Mesothelial cell of epicardium (in vitro differentiated cells): Measurements from ENCODE around the gene TARBP2. TPM values are rescaled to one million over a fixed set of nuclear protein-coding genes. Genes with fewer than 3 reads are reported as not detected.

ENCODE experiments used
- DNase-seq, 2 experiments: peaks; one replicate each; pipeline ENCODE4 v3.0.0; 2021; ENCODE audit warnings: low spot score in 2 of 2; ENCODE audit not compliant: unreplicated experiment in 2 of 2
- H3K27ac Mint-ChIP-seq: 2 replicates; pipeline ENCODE4 v1.8.0; 2021; ENCODE audit warnings: mixed read lengths
- H3K27me3 Mint-ChIP-seq: 2 replicates; pipeline ENCODE4 v1.8.0; 2021; ENCODE audit warnings: low read depth, mixed read lengths
- H3K36me3 Mint-ChIP-seq: 2 replicates; pipeline ENCODE4 v1.8.0; 2021; ENCODE audit warnings: mixed read lengths
- H3K4me1 Mint-ChIP-seq: 2 replicates; pipeline ENCODE4 v1.8.0; 2021; ENCODE audit warnings: mixed read lengths
- H3K4me3 Mint-ChIP-seq: 2 replicates; pipeline ENCODE4 v1.8.0; 2021; ENCODE audit warnings: mild to moderate bottlenecking, moderate library complexity, mixed read lengths
- H3K9me3 Mint-ChIP-seq: 2 replicates; pipeline ENCODE4 v1.8.0; 2021; ENCODE audit warnings: mixed read lengths
- total RNA-seq: library from RNA; stranded (reverse); gene quantifications from 3 replicates; pipeline ENCODE4 v1.2.1, GENCODE V29; 2021
- TF ChIP-seq, protein P1 (sequence below): fragments of 200-600 bp; sonication (generic); IDR thresholded peaks from one replicate; pipeline ENCODE4 v1.5.0; 2021; ENCODE audit warnings: antibody characterized with exemption; ENCODE audit not compliant: unreplicated experiment

The TARBP2 gene
- total RNA-seq, 1 donor from 2014 or later: 50.4 TPM

DNA sequence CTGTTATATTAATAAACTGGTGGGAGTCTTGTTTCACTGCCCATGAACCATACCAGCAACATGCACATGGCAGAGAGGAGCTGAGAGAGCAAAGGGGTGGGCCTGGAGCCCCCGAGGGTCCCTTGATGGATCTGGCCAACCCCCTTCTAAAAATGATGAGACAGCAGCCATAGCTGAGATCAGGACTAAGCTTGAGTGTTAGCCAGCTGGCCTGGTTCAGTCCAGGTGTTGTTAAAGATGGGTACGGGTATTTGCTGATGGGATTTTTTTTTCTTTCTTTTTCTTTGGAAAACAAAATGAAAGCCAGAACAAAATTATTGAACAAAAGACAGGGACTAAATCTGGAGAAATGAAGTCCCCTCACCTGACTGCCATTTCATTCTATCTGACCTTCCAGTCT, 33.2 kb upstream of the TARBP2 start:
- Mint-ChIP-seq H3K4me3 (no peak overlapping the region), H3K9me3 (no peaks in the 10 kb centered on the region), H3K27me3 (no peaks in the 10 kb centered on the region), H3K27ac (no peak overlapping the region), H3K4me1 (peaks cover 4% of the 10 kb centered on the region), H3K36me3 (peaks cover 57% of the 10 kb centered on the region)
- TF ChIP-seq, protein P1, sequence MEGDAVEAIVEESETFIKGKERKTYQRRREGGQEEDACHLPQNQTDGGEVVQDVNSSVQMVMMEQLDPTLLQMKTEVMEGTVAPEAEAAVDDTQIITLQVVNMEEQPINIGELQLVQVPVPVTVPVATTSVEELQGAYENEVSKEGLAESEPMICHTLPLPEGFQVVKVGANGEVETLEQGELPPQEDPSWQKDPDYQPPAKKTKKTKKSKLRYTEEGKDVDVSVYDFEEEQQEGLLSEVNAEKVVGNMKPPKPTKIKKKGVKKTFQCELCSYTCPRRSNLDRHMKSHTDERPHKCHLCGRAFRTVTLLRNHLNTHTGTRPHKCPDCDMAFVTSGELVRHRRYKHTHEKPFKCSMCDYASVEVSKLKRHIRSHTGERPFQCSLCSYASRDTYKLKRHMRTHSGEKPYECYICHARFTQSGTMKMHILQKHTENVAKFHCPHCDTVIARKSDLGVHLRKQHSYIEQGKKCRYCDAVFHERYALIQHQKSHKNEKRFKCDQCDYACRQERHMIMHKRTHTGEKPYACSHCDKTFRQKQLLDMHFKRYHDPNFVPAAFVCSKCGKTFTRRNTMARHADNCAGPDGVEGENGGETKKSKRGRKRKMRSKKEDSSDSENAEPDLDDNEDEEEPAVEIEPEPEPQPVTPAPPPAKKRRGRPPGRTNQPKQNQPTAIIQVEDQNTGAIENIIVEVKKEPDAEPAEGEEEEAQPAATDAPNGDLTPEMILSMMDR: no peak
- no peak for DNase-seq

DNA sequence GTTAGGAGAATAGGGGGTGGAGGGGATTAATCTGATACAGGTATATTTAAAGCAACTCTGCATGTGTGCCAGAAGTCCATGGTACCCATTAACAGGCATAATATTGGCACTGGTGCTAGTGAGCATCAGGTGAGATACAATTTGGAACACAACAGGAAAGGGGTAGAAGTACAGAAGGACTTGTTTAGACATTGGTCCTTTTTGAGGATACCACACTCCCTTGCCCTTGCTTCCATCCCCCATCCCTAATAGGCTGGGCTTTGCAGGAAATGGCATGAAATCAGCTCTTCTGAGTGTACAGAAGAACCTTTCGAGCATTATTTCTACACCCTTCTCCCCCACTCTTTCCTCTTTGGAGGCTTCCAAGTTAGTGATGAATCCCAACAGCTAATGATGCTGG, 32.8 kb upstream of the TARBP2 start:
- H3K27ac Mint-ChIP-seq: no peak overlapping the region
- DNase-seq: no peak
- no peaks in the 10 kb centered on the region for H3K27me3 Mint-ChIP-seq
- TF ChIP-seq, protein P1: no peak
- H3K4me1 Mint-ChIP-seq: peaks cover 4% of the 10 kb centered on the region
- H3K4me3 Mint-ChIP-seq: no peak overlapping the region
- no peaks in the 10 kb centered on the region for H3K9me3 Mint-ChIP-seq
- peaks cover 54% of the 10 kb centered on the region for H3K36me3 Mint-ChIP-seq

DNA sequence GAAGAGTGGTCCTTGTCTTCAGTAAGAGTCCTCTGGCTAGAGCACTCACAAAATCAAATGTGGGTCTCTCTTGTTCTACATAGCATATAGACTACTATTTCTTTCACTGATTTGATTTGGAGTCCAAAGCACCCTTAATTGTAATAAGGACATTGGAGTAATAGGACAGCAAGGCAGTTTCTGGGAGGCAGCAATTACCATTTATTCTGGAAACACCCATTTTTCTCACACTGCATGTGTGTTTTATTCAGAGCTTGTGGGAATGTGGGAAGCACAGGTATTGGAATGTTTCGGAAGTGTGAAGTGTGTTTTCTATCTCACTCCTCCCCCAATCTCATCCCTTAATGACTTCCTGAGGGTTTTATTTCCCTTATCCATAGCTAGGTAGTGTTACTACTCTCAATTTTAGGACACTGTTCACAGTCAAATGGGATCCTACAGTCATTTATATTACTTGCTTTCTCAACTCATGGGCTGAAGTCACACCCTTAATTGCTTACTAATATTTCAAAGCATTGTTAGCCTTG, 29.0 kb upstream of the TARBP2 start:
- Mint-ChIP-seq H3K4me3 (no peak overlapping the region), H3K9me3 (no peaks in the 10 kb centered on the region), H3K4me1 (peaks cover 4% of the 10 kb centered on the region), H3K27me3 (no peaks in the 10 kb centered on the region), H3K36me3 (peaks cover 62% of the 10 kb centered on the region), H3K27ac (no peak overlapping the region)
- DNase-seq: no peak
- TF ChIP-seq, protein P1: no peak

DNA sequence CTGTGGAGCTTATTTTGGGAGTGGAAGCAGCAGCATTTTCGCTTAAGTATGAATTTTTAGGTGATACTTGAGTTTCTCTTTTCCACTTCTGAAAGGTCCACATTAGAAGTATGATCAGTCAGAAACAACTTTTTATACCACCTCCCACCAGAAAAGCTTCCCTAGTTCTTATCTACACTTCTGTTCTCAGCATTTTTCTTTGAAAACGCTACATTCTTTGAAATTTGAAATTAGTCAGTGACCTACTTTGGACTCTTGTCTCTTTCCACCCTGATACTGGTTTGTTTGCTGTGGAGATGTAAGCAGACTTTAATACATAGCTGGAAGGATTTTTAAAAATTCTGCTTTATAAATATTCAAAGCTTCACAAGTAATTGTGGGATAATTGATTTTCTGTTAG, 27.0 kb upstream of the TARBP2 start:
- TF ChIP-seq, protein P1: no peak
- no peaks in the 10 kb centered on the region for H3K9me3 Mint-ChIP-seq
- no peak for DNase-seq
- no peaks in the 10 kb centered on the region for H3K27me3 Mint-ChIP-seq
- H3K4me1 Mint-ChIP-seq: peaks cover 4% of the 10 kb centered on the region
- no peak overlapping the region for H3K27ac Mint-ChIP-seq
- no peak overlapping the region for H3K4me3 Mint-ChIP-seq
- H3K36me3 Mint-ChIP-seq: peaks cover 50% of the 10 kb centered on the region

DNA sequence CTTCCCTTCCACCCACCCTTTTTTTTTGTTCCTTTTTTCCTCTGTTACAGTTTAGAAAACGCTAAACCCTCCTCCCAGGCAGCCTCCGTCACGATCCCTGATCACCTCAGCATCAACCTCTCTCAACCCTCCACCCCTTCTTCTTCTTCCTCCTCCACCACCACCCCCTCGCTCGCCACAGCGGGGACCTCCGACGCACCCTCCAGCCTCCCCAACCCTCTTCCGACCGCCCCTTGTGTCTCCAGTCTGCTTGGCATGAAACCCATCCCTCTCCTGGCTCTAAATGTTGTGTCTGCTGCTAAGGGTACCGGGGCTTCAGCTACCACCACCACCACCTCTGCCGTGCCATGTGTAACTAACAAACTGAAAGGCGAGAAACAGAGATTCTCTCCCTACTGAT, 26.3 kb upstream of the TARBP2 start:
- H3K27ac Mint-ChIP-seq: peak overlapping the region; percentile 47
- peaks cover 4% of the 10 kb centered on the region for H3K4me1 Mint-ChIP-seq

More for the DNA sequence above, 26.3 kb upstream of the TARBP2 start:
- Mint-ChIP-seq H3K9me3 (no peaks in the 10 kb centered on the region), H3K4me3 (no peak overlapping the region), H3K27me3 (no peaks in the 10 kb centered on the region), H3K36me3 (peaks cover 52% of the 10 kb centered on the region)
- TF ChIP-seq, protein P1: no peak
- no peak for DNase-seq
